HepG2 (cell line): Measurements from ENCODE around the gene CCDC201. TPM values are rescaled to one million over a fixed set of nuclear protein-coding genes. Genes with fewer than 3 reads are reported as not detected.

Source experiments
- polyA plus RNA-seq, 8 experiments: library from polyadenylated mRNA; depleted of rRNA in 3 of 8; stranded (reverse) in 7 of 8; unstranded in 1 of 8; fragments of >200 nt; fragmentation: Illumina TruSeq in 4 of 8; extraction: Trizol in 4 of 8; gene quantifications; 2 replicates each; pipeline versions ENCODE4 v1.2.1 to v1.2.3, GENCODE V29; 2011 to 2016; ENCODE audit warnings: low read depth in 4 of 8, missing spikeins in 1 of 8, mixed read lengths in 1 of 8; ENCODE audit not compliant: insufficient read depth in 1 of 8
- small RNA-seq, 3 experiments: library from RNA; depleted of rRNA; stranded (forward); fragments of <200 nt; gene quantifications; one replicate each; pipeline ENCODE3, GENCODE V24; 2012; ENCODE audit warnings: low read depth in 2 of 3, low replicate concordance in 1 of 3; ENCODE audit not compliant: insufficient read length in 3 of 3, insufficient read depth in 2 of 3
- total RNA-seq, 5 experiments: library from RNA; depleted of rRNA; stranded (reverse); fragments of >200 nt; fragmentation: Illumina TruSeq; extraction: Trizol; gene quantifications; 2 replicates each; pipeline ENCODE4 v1.2.3, GENCODE V29; 2016; ENCODE audit warnings: low read depth in 1 of 5

CCDC201 gene
- total and polyA plus RNA-seq, 2 of the 13 experiments (the other 11 are each of a cell fraction or from before 2014, with no cell fraction given), result 0.92 TPM; not detected in 1

Small RNA genes lying within 50 kb of the gene (small RNA-seq; reads per million reads assigned to genes)
- gene RNU6-326P, result 0 reads per million in 3 experiments

Other genes starting within 250 kb of the CCDC201 start
- gene IGFBP1, start 15.4 kb upstream of the CCDC201 start, total RNA-seq (2016; rRNA removed; fragmentation: Illumina TruSeq; extraction: Trizol), result 2.8 and 5.4 TPM in 2 replicates
- gene IGFBP1, start 15.4 kb upstream of the CCDC201 start, polyA plus RNA-seq (2011; rRNA removed), result 885 and 989 TPM in 2 replicates
- not detected in 2 replicates for gene IGFBP3, start 48.2 kb upstream of the CCDC201 start, total RNA-seq (2016; rRNA removed; fragmentation: Illumina TruSeq; extraction: Trizol)
- gene IGFBP3, start 48.2 kb upstream of the CCDC201 start, polyA plus RNA-seq (2011; rRNA removed), result 57.5 and 91.8 TPM in 2 replicates